Osteoblast (primary cell): ENCODE results near the gene LYSMD4. TPM values are rescaled to one million over a fixed set of nuclear protein-coding genes. Genes with fewer than 3 reads are reported as not detected.
A peak's percentile ranks its signal among the peaks of the same experiment; 100 is the strongest.

ENCODE experiments used
- DNase-seq: peaks from one replicate; pipeline ENCODE4 v3.0.0; 2011; ENCODE audit warnings: low spot score, mixed read lengths; ENCODE audit not compliant: insufficient read length; ENCODE audit errors: missing footprints
- H2AFZ ChIP-seq: 2 replicates; pipeline ENCODE4 v1.6.0; 2011; ENCODE audit warnings: mild to moderate bottlenecking, low read length
- H3K27ac ChIP-seq: 2 replicates; pipeline ENCODE4 v1.5.1; 2011; ENCODE audit warnings: mild to moderate bottlenecking, low read depth, low read length, moderate library complexity
- H3K27me3 ChIP-seq: 2 replicates; pipeline ENCODE4 v1.6.0; 2012; ENCODE audit warnings: mild to moderate bottlenecking, control low read depth, inconsistent platforms, low read length, moderate library complexity; ENCODE audit not compliant: insufficient read depth
- H3K36me3 ChIP-seq: 2 replicates; pipeline ENCODE4 v1.5.1; 2011; ENCODE audit warnings: mild to moderate bottlenecking, low read length, control low read depth, moderate library complexity; ENCODE audit not compliant: insufficient read depth
- H3K4me1 ChIP-seq: 2 replicates; pipeline ENCODE4 v1.5.1; 2011; ENCODE audit warnings: mild to moderate bottlenecking, low read length, control low read depth, moderate library complexity; ENCODE audit not compliant: insufficient read depth
- H3K4me2 ChIP-seq: 2 replicates; pipeline ENCODE4 v1.6.0; 2011; ENCODE audit warnings: mild to moderate bottlenecking, low read length; ENCODE audit not compliant: insufficient read depth
- H3K4me3 ChIP-seq: fragments of 200-600 bp; sonication (generic); 3 replicates; pipeline ENCODE4 v1.5.1; 2012; ENCODE audit warnings: mild to moderate bottlenecking, low read length, inconsistent platforms; ENCODE audit not compliant: insufficient read depth
- H3K79me2 ChIP-seq: 2 replicates; pipeline ENCODE4 v1.6.0; 2012; ENCODE audit warnings: mild to moderate bottlenecking, low read length, control low read depth, inconsistent platforms; ENCODE audit not compliant: insufficient read depth
- H3K9me3 ChIP-seq: 2 replicates; pipeline ENCODE4 v1.5.1; 2011; ENCODE audit warnings: low read depth, low read length, control low read depth
- H4K20me1 ChIP-seq: 2 replicates; pipeline ENCODE4 v1.6.0; 2012; ENCODE audit warnings: mild to moderate bottlenecking, low read length, control low read depth; ENCODE audit not compliant: insufficient read depth
- CTCF ChIP-seq: IDR thresholded peaks from 2 replicates; pipeline ENCODE4 v1.5.1; 2011; ENCODE audit warnings: mild to moderate bottlenecking, low read depth, low read length, moderate library complexity; ENCODE audit errors: extremely low read depth
- total RNA-seq: library from RNA; depleted of rRNA; stranded (reverse); fragments of >200 nt; gene quantifications from 2 replicates; pipeline ENCODE4 v1.2.3, GENCODE V29; 2012

The LYSMD4 gene
- total RNA-seq, 1 donor, result 8.7 TPM

- Histone ChIP-seq H3K79me2 (no peaks in the 10 kb centered on the region), H4K20me1 (no peaks in the 10 kb centered on the region), H2AFZ (no peak overlapping the region), H3K27me3 (peaks cover 6% of the 10 kb centered on the region), H3K4me3 (no peak overlapping the region), H3K9me3 (no peaks in the 10 kb centered on the region), H3K27ac (no peak overlapping the region), H3K36me3 (no peaks in the 10 kb centered on the region), H3K4me2 (no peak overlapping the region), H3K4me1 (peaks cover 3% of the 10 kb centered on the region)
- TF ChIP-seq CTCF, result no peak
- DNase-seq, result no peak
Measured at GRCh38 chr15:99763827-99764226, 30.6 kb upstream of the LYSMD4 start.

DNA sequence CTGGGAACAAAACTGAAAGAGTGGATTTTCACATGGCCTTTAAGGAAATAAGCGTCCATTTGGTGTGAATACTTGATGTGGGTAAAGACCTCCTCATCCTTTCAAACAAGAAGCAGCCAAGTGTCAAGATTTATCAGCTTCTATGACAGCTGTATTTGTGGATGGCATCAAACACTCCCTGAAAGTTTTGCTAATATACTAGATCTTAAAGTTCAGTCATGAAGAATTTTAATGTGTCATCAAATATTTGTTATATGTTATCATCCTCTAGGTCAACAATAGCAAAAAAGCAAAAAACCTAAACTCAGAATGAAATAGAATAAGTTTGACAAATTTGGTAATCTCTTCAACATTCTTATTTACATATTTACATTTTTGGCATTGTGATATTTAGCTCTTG, 29.1 kb upstream of the LYSMD4 start:
- Histone ChIP-seq H3K79me2 (no peaks in the 10 kb centered on the region), H3K27ac (no peak overlapping the region), H3K36me3 (no peaks in the 10 kb centered on the region), H3K4me2 (no peak overlapping the region), H3K27me3 (peaks cover 6% of the 10 kb centered on the region), H4K20me1 (no peaks in the 10 kb centered on the region), H2AFZ (peak overlapping the region; percentile 42), H3K4me1 (peaks cover 3% of the 10 kb centered on the region), H3K4me3 (no peak overlapping the region), H3K9me3 (no peaks in the 10 kb centered on the region)
- TF ChIP-seq CTCF, result no peak
- DNase-seq, result no peak

DNA sequence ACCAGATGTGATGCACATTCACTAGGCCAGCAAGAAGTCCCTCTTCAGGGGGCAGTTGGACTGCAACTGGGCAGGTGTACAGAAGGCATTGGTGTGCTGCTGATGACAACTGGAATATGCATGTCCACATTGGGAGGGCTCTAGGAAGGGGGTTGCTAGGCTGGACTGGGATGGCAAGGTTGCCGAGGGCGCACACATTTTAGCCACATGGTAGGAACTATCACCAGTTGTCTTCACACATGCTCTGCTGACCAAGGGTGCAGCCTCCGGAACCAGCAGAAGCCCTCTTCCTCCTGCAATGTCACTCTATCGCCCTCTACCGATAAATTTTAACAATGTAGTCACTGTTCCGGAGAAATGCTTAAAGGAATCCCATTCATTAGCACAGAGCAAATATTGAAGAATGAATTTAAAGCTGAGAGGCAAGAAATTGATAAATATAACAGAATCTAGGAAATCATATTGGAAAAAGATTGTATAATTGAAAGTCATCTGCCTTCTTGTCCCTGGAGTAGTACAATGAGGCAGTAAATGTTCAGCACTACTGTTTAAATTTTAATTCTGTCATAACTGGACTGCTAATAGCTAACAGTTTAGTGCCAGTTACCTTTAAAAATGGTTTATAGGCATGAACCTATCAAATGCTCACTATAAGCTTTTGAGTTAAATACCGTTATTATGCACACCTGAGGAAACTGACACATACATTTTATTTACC, 22.6 kb upstream of the LYSMD4 start:
- Histone ChIP-seq H4K20me1 (no peaks in the 10 kb centered on the region), H3K4me1 (no peaks in the 10 kb centered on the region), H3K9me3 (no peaks in the 10 kb centered on the region), H3K4me3 (no peak overlapping the region), H3K79me2 (no peaks in the 10 kb centered on the region), H2AFZ (no peak overlapping the region), H3K27ac (no peak overlapping the region), H3K36me3 (no peaks in the 10 kb centered on the region), H3K4me2 (no peak overlapping the region), H3K27me3 (no peaks in the 10 kb centered on the region)
- peak; percentile 92 for DNase-seq
- peak; percentile 89 for TF ChIP-seq CTCF

DNA sequence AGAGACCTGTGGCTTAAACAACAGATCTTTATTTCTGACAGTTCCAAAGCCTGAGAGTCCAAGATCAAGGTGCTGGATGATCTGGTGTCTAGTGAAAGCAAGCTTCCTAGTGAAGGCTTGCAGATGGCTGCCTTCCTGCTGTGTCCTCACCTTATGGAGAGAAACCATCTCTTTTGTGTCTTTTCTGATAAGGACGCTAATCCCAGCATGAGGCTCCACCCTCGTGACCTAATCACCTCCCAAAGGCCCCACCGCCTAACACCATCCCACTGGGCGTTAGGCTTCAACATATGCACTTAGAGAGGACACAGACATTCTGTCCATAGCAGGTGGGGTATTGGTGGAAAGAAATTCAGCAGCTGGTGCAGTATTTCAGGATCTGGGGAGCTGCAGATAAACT, 19.8 kb upstream of the LYSMD4 start:
- Histone ChIP-seq H3K27ac (no peak overlapping the region), H3K79me2 (no peaks in the 10 kb centered on the region), H3K36me3 (no peaks in the 10 kb centered on the region), H3K9me3 (no peaks in the 10 kb centered on the region), H3K27me3 (no peaks in the 10 kb centered on the region), H2AFZ (no peak overlapping the region), H4K20me1 (no peaks in the 10 kb centered on the region), H3K4me2 (no peak overlapping the region), H3K4me3 (no peak overlapping the region), H3K4me1 (no peaks in the 10 kb centered on the region)
- no peak for DNase-seq
- no peak for TF ChIP-seq CTCF
